GM10266 (cell line): ENCODE measurements around the gene TRAF3.
A peak's percentile ranks its signal among the peaks of the same experiment; 100 is the strongest.
"Not testable (repeated sequence)": the region's sequence is repeated elsewhere in the genome, so short reads cannot be mapped to it uniquely, and the experiment has no call there.

Experiments used
- DNase-seq: peaks from one replicate; pipeline ENCODE4 v3.0.0; 2012; ENCODE audit errors: extremely low spot score
- TF ChIP-seq, protein P1 (sequence below): IDR thresholded peaks from 2 replicates; pipeline ENCODE4 v1.5.1; 2012; ENCODE audit warnings: mild to moderate bottlenecking, low read depth; ENCODE audit not compliant: control insufficient read depth, insufficient read depth; ENCODE audit errors: missing control alignments

The TRAF3 gene

DNA sequence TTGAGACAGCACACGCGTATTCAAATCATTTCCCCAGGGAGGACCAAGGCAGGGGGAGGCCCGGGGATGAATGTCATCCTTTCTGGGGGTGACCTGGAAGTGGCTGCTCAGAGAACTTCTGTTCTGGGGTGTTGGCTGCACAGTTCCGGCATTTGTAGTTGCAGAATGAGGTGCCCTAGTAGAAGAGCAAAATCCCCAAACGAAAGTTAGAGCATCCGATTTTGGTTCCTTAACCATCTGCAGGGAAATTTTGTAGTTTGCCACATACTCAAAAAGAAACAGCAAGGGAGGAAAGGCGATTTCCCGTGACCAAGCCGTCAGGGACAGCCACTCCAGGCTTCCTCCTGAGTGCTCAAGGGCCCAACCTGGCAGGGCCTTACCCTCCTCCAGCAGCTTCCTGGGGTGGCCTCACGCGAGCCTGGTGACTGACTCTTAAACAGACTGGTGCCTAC, 13.0 kb upstream of the TRAF3 start:
- peak; percentile 81 for DNase-seq

DNA sequence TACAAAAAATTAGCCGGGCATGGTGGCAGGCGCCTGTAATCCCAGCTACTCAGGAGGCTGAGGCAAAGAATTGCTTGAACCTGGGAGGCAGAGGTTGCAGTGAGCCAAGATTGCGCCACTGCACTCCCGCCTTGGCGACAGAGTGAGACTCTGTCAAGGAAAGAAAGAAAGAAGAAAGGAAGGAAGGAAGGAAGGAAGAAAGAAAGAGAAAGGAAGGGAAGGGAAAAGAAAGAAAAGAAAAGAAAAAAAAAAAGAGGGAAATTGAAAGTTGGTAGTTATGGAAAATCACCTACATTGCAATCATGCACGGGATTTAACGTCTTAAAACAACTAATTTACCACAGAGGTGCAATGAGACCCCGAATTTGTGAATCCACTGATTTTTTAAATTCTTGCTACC, 11.5 kb upstream of the TRAF3 start:
- DNase-seq: not testable (repeated sequence)

More for the DNA sequence above, 13.0 kb upstream of the TRAF3 start:
- TF ChIP-seq, protein P1, sequence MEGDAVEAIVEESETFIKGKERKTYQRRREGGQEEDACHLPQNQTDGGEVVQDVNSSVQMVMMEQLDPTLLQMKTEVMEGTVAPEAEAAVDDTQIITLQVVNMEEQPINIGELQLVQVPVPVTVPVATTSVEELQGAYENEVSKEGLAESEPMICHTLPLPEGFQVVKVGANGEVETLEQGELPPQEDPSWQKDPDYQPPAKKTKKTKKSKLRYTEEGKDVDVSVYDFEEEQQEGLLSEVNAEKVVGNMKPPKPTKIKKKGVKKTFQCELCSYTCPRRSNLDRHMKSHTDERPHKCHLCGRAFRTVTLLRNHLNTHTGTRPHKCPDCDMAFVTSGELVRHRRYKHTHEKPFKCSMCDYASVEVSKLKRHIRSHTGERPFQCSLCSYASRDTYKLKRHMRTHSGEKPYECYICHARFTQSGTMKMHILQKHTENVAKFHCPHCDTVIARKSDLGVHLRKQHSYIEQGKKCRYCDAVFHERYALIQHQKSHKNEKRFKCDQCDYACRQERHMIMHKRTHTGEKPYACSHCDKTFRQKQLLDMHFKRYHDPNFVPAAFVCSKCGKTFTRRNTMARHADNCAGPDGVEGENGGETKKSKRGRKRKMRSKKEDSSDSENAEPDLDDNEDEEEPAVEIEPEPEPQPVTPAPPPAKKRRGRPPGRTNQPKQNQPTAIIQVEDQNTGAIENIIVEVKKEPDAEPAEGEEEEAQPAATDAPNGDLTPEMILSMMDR: no peak

DNA sequence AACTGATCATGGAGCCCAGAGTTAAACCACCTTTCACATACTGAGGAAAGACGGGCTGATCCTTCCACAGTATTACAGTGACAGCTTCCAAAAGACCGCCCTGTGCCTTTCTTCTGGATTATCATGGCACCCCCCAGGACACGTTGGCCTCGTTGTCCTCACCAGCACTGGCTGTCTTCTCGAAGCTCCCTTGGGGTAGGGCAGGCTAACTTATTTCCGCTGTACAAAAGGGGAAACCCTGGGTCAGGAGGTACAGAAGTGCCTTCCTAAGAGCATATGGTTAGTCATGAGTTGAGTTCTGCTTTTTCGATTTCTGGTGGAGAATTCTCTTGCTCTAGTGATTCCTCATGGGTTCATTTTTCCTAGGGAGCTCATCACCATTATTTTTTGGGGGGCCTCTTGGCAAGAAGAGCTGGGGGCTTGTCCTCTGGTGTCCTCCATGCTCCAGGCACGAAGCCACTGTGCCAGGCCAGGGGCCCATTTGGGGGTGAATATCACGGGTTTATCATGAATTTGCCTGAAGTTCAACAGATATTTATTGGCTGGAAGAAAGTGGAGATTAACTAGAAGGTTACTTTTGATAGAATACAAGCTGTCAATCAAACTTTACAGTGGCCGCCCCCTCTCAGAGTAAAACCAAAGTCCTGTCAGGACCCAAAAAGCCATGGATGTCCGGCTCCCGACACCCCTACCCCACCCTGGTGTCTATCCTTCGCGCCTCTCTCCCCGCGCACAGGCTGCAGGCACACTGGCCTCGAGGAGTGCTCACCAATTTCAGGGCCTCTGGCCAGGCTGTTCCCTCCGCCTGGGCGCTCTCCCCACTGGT, 8.8 kb upstream of the TRAF3 start:
- peak; percentile 71 for DNase-seq
- TF ChIP-seq, protein P1: no peak

DNA sequence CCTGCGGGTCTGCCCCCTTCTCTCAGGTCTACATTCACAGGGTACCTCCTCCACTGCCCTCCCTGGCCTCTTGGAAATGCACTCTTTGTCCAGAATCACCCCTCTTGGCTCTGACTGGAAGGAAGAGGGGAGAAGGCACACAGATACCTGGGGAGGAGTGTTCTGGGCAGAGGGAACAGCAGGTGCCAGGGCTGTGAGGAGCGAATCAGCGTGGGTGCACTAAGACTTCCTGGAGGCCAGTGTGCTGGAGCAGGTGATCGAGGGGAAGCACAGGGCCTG, 8.3 kb upstream of the TRAF3 start:
- DNase-seq: no peak
- TF ChIP-seq, protein P1: no peak

DNA sequence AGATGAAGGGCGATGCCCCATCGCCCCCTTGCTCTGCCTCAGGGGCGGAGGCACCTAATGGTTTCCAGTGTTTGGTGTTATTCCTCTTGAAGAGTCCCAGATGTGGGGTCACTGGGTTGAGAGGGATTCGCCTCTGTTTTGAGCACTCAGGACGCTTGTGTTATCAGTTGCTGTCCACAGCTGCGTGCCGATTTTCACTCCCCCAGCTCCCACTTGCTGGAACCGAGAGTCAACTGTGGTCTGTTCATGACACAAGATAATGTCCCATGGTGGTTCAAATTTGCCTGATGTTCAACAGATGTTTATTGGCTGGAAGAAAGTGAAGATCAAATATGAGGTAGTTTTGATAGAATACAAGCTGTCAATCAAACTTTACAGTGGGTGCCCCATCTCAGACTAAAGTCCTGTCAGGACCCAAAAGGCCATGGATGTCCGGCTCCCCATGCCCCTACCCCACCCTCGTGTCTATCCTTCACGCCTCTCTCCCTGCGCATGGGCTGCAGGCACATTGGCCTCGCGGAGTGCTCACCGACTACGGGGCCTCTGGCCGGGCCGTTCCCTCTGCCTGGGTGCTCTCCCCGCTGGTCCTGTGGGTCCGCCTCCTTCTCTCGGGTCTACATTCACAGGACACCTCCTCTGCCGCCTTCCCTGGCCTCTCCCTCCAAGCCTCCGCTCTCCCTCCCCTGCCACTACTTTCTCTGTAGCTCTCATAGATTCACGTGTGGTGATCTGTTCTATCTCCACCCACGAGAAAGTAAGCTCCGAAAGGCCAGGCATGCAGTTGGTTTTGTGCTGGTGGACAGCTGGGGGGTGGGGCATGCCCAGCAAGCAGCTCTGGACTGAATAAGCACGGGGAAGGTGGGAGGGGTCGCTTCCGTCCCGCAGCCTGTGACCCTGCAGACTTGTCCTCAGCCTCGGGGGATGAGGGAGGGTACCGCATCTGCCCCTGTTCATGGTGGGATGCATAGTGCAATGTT, 6.8 kb upstream of the TRAF3 start:
- DNase-seq: no peak
- TF ChIP-seq, protein P1: no peak

DNA sequence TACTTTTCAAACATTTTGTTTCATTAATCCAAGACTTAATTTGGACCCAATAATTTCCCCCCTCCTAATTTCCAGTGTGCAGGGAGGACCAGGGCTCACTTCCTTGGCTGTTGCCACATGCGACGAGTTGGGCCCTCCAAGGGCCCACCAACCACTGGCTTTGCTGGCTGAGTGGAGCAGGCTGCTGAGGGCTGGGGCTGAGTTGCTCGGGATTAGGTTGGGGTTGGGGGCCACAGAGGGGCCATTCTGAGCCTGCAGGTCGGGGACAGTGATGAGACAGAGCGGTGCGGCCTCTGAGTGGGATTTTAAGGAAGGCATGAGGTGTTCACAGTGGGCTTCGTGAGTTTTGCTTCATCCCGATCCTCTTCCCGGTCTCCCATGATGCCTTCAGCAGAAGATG, 6.1 kb upstream of the TRAF3 start:
- TF ChIP-seq, protein P1: no peak
- DNase-seq: no peak

DNA sequence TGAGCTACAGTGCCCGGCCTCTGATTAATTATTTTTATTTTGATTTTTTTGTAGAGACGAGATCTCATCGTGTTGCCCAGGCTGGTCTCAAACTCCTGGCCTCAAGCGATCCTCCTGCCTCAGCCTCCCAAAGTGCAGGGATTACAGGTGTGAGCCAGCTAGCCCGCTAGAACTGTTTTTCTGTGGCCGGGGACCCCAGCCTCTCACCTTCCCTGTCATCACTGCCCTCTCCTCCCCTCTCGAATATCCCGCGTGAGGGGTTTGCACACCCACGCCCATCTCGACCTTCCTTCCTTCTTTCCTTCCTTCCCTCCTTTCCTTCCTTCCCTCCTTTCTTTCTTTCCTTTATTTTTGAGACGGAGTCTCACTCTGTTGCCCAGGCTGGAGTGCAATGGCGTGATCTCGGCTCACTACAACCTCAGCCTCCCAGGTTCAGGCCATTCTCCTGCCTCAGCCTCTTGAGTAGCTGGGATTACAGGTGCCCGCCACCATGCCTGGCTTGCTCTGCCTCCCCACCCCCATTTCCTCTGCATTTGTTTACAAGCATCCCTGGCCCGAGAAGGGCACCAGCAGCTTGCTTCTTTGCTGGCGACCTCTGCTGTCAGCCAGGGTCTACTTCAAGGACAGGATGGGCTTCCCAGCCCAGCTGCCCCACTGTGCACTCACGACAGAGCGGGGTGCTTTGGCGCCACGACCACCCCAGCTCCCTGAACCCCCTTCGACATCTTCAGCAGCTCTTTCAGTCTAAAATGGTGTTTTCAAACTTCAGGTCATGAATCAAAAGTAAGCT, 4.3 kb upstream of the TRAF3 start:
- DNase-seq: no peak
- TF ChIP-seq, protein P1: peak; percentile 64
